Measurements from ENCODE around the gene NDUFB11.

DNA sequence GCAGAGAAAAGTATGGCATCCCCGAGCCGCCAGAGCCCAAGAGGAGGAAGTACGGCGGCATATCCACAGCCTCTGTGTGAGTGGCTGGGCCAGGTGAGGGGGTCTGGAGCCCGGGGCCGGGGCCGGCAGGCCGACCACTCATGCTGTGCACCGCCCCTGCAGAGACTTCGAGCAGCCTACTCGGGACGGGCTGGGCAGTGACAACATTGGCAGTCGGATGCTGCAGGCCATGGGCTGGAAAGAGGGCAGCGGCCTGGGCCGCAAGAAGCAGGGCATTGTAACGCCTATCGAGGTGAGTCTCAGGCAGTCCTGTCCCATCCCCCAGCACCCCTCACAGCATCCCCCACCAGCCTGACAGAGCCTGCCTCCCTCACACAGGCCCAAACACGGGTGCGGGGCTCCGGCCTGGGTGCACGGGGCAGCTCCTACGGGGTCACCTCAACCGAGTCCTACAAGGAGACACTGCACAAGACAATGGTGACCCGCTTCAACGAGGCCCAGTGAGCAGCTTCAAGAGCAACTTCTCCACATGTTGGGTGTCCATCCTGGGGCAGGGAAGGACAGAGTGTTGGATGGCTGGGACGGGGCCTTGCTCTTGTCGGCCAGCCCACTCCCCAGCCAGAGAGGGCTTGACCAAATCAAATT lies 41.7 kb upstream of the NDUFB11 start:
- TF ChIP-seq, protein P1, sequence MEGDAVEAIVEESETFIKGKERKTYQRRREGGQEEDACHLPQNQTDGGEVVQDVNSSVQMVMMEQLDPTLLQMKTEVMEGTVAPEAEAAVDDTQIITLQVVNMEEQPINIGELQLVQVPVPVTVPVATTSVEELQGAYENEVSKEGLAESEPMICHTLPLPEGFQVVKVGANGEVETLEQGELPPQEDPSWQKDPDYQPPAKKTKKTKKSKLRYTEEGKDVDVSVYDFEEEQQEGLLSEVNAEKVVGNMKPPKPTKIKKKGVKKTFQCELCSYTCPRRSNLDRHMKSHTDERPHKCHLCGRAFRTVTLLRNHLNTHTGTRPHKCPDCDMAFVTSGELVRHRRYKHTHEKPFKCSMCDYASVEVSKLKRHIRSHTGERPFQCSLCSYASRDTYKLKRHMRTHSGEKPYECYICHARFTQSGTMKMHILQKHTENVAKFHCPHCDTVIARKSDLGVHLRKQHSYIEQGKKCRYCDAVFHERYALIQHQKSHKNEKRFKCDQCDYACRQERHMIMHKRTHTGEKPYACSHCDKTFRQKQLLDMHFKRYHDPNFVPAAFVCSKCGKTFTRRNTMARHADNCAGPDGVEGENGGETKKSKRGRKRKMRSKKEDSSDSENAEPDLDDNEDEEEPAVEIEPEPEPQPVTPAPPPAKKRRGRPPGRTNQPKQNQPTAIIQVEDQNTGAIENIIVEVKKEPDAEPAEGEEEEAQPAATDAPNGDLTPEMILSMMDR (IDR thresholded peaks at IDR 0.05) = no peak
- TF ChIP-seq, protein P2, sequence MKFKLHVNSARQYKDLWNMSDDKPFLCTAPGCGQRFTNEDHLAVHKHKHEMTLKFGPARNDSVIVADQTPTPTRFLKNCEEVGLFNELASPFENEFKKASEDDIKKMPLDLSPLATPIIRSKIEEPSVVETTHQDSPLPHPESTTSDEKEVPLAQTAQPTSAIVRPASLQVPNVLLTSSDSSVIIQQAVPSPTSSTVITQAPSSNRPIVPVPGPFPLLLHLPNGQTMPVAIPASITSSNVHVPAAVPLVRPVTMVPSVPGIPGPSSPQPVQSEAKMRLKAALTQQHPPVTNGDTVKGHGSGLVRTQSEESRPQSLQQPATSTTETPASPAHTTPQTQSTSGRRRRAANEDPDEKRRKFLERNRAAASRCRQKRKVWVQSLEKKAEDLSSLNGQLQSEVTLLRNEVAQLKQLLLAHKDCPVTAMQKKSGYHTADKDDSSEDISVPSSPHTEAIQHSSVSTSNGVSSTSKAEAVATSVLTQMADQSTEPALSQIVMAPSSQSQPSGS (CRISPR knock-in tag; IDR thresholded peaks at IDR 0.05; ENCODE audit: borderline replicate concordance, low read depth) = no peak
- TF ChIP-seq FOXJ3 (CRISPR knock-in tag; IDR thresholded peaks at IDR 0.05; ENCODE audit: borderline replicate concordance) = no peak
- no peak for TF ChIP-seq TEAD4 (CRISPR knock-in tag; IDR thresholded peaks at IDR 0.05)
- TF ChIP-seq TCF7 (CRISPR knock-in tag; IDR thresholded peaks at IDR 0.05; ENCODE audit: low read depth) = no peak
- TF ChIP-seq, protein P3, sequence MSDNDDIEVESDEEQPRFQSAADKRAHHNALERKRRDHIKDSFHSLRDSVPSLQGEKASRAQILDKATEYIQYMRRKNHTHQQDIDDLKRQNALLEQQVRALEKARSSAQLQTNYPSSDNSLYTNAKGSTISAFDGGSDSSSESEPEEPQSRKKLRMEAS (CRISPR knock-in tag; IDR thresholded peaks at IDR 0.05) = no peak
- TF ChIP-seq TEAD1 (CRISPR knock-in tag; IDR thresholded peaks at IDR 0.05) = no peak
- TF ChIP-seq, protein P4, sequence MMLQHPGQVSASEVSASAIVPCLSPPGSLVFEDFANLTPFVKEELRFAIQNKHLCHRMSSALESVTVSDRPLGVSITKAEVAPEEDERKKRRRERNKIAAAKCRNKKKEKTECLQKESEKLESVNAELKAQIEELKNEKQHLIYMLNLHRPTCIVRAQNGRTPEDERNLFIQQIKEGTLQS (CRISPR knock-in tag; conservative IDR thresholded peaks at IDR 0.05) = no peak
- TF ChIP-seq ZNF317 (CRISPR knock-in tag; IDR thresholded peaks at IDR 0.05; ENCODE audit: borderline replicate concordance, low read depth) = no peak
- TF ChIP-seq NR3C1 (CRISPR knock-in tag; conservative IDR thresholded peaks at IDR 0.05; ENCODE audit: low read depth) = no peak
- TF ChIP-seq JUN (CRISPR knock-in tag; IDR thresholded peaks at IDR 0.05) = no peak
